Islet of Langerhans (tissue), 1 donor: ENCODE data around the gene CD4.
"Not testable (repeated sequence)": the region's sequence is repeated elsewhere in the genome, so short reads cannot be mapped to it uniquely, and the experiment has no call there.

Source experiments
- FAIRE-seq: peaks from one replicate; lab custom pipeline; 2011; peaks lifted over from hg19 to GRCh38; lab: Jason Lieb, UNC

The CD4 gene

DNA sequence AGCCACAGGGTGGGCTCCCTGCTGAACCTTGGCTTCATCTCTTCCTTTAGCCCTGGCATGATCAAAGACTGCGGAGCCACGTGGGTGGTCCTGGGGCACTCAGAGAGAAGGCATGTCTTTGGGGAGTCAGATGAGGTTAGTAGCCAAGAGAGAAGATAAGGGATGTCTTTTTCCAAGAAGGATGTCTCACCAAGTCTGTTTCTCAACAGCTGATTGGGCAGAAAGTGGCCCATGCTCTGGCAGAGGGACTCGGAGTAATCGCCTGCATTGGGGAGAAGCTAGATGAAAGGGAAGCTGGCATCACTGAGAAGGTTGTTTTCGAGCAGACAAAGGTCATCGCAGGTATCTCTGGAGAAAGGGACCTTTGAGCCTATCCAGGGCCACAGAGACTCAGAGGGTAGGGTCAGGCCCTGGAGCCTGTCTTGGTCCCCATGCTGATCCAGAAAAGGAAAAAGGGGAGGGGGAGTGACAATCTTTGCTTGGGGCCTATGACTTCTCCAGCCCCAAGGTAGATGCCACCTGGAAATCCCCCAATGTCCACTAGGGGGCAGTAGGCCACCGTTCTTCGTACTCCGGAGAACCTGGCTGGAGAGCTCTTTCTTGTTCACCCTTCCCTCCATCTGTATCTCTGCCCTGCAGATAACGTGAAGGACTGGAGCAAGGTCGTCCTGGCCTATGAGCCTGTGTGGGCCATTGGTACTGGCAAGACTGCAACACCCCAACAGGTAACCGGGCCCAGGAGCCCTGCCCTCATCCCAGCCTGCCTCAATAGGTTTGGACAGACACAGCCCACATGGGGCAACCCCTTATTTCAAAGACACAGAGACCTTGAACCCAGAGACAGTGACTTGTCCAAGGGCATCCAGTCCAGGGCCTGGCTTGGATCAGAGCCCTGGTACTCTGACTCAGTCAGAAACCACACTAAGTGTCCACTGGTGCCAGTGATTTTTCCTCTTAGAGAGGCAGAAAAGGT is 80.0 kb downstream of the CD4 start:
- FAIRE-seq: no peak

DNA sequence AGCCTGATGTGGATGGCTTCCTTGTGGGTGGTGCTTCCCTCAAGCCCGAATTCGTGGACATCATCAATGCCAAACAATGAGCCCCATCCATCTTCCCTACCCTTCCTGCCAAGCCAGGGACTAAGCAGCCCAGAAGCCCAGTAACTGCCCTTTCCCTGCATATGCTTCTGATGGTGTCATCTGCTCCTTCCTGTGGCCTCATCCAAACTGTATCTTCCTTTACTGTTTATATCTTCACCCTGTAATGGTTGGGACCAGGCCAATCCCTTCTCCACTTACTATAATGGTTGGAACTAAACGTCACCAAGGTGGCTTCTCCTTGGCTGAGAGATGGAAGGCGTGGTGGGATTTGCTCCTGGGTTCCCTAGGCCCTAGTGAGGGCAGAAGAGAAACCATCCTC is 81.0 kb downstream of the CD4 start:
- not testable (repeated sequence) for FAIRE-seq
